Heart left ventricle (tissue), 13 donors: ENCODE measurements around the gene SPEM3.

ENCODE experiments used
- CTCF ChIP-seq, 12 donors: fragments of 200-600 bp; sonication (generic) in 4 of 12; IDR thresholded peaks; one replicate each; pipeline versions ENCODE4 v1.5.0 to v1.8.0; 2018 to 2022; ENCODE audit warnings: antibody characterized with exemption in 12 of 12, mild to moderate bottlenecking in 5 of 12
- POLR2A ChIP-seq, 2 donors: fragments of 450-650 bp; IDR thresholded peaks; one replicate each; pipeline ENCODE4 v1.6.1; 2017; ENCODE audit warnings: antibody characterized with exemption in 2 of 2, mild to moderate bottlenecking in 2 of 2, moderate library complexity in 2 of 2
- donor health status: ischemic (EF 13 %, LVEDD 7.1; RV severe dilation, severe dysfunction).
- donor health status: DM: no; HTN: yes; CAD: no.
- donor health status: DM: no; HTN: no; CAD: no.
- donor health status: ischemic (EF 25% LVEDD 6.9; RV normal size, moderate dysfunction).
- donor health status: ischemic (EF 25% LVEDD 5.7; RV mildly dilated, moderate dysfunction).
- donor health status: ischemic (EF 35%, LVEDD 5.7; RV mildly dilated, moderate dysfunction).
- donor health status: nonischemic (EF 11% LVEDD 7.7; RV severe dilation, severe dysfunction).
- donor health status: DM: yes; HTN: yes; CAD: no.
- donor health status: PGD.
- donor health status: ischemic (EF 29% LVEDD 5.4; RV normal size, mild dysfunction).
- donor health status: nonischemic (EF 23%, LVEDD 6.1; RV moderate dilation, normal function).

- TF ChIP-seq CTCF (IDR thresholded peaks at IDR 0.05) = no peak
- no peak for TF ChIP-seq POLR2A (IDR thresholded peaks at IDR 0.05)
Measured at GRCh38 chr17:7382901-7383300, 45.8 kb upstream of the SPEM3 start.
